ENCODE results near the gene ATP6V0C.
A peak's percentile ranks its signal among the peaks of the same experiment; 100 is the strongest.

The ATP6V0C gene

DNA sequence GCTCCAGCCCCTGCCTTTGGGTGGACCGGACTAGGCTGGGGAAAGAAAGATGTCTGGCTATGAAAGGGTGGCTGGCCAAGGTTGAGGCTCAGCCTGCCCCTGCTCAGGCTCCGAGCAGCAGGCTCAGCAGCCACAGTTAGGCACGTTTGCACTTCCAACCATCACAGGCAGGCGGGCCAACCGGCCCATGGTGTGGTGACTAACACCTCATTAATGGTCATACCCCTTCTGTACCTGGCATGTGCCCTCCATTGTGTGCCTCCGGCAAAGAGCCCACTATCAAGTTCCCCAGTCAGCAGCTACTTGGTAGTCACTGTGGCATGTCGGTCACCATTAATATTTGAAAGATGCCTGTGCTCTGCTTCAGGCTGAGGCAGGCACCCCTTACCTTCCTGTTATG, 32.1 kb upstream of the ATP6V0C start:
- no peaks in the 10 kb centered on the region for H3K27me3 ChIP-seq (ENCODE audit: insufficient read depth, low read length)

DNA sequence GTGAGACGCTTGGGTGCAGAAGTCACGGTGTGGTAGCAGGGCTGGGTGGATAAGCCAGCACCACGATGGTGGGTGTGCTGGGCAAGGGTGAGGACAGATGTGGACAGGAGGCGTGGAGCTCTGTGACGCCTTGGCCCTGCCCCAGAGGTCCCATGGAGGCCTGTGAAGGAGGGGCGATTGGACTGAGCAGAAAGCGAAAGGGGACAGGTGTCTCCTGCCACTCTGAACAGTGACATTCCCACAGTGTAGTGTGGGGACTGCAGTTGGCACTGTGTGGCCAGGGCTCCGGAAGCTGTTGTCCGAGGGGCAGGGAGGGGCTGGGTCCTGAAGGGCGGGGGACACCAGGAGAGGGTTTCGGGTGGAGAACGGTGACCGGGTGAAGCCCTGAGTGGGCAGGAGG, 31.5 kb upstream of the ATP6V0C start:
- H2BK5ac ChIP-seq (ENCODE audit: low read depth, low read length, poor library complexity): no peak overlapping the region
- no peak overlapping the region for H4K8ac ChIP-seq (ENCODE audit: low read depth, low read length)
- H3K9me3 ChIP-seq (ENCODE audit: insufficient read depth, low read depth, low read length): peaks cover 2% of the 10 kb centered on the region
- no peak overlapping the region for H3K14ac ChIP-seq (ENCODE audit: low read length)
- H3K79me1 ChIP-seq (ENCODE audit: low read length): no peaks in the 10 kb centered on the region
- no peak overlapping the region for H3K27ac ChIP-seq (ENCODE audit: low read depth, low read length)
- no peak overlapping the region for H2AFZ ChIP-seq (ENCODE audit: insufficient read depth, low read length, poor library complexity)
- DNase-seq: no peak
- H3K9ac ChIP-seq (ENCODE audit: low read length): no peak overlapping the region
- no peak overlapping the region for H3K18ac ChIP-seq (ENCODE audit: low read length)
- H4K12ac ChIP-seq (ENCODE audit: low read depth, low read length): no peak overlapping the region
- no peaks in the 10 kb centered on the region for H3K27me3 ChIP-seq (ENCODE audit: insufficient read depth, low read length)
- no peak overlapping the region for H2AK5ac ChIP-seq (ENCODE audit: low read length)
- H2BK12ac ChIP-seq (ENCODE audit: low read length): no peak overlapping the region
- no peak overlapping the region for H4K91ac ChIP-seq (ENCODE audit: low read depth, low read length)
- no peak overlapping the region for H3K4ac ChIP-seq (ENCODE audit: low read depth, low read length)
- no peak overlapping the region for H3K4me3 ChIP-seq (ENCODE audit: low read depth, low read length)
- H2BK120ac ChIP-seq (ENCODE audit: insufficient read depth, low read length, poor library complexity): no peak overlapping the region
- no peaks in the 10 kb centered on the region for H3K79me2 ChIP-seq (ENCODE audit: control insufficient read depth, insufficient read depth, low read length, poor library complexity)
- H3K36me3 ChIP-seq (ENCODE audit: control insufficient read depth in 1 of 2, insufficient read depth in 2 of 2, low read length in 2 of 2): no peaks in the 10 kb centered on the region
- H3K4me1 ChIP-seq (ENCODE audit: control insufficient read depth in 1 of 2, insufficient read depth in 2 of 2, low read length in 2 of 2): no peaks in the 10 kb centered on the region
- H3K23ac ChIP-seq (ENCODE audit: low read length): no peak overlapping the region
- no CpG with 5 or more reads among the region's 13 CpGs for WGBS (ENCODE audit: extremely low coverage, insufficient coverage, insufficient read length)
- no peak overlapping the region for H3K4me2 ChIP-seq (ENCODE audit: low read length)

More for the DNA sequence above, 32.1 kb upstream of the ATP6V0C start:
- Histone ChIP-seq H3K9me3 (ENCODE audit: insufficient read depth, low read depth, low read length) (peaks cover 2% of the 10 kb centered on the region), H2AK5ac (ENCODE audit: low read length) (no peak overlapping the region), H4K91ac (ENCODE audit: low read depth, low read length) (no peak overlapping the region), H3K36me3 (ENCODE audit: control insufficient read depth in 1 of 2, insufficient read depth in 2 of 2, low read length in 2 of 2) (no peaks in the 10 kb centered on the region), H2BK12ac (ENCODE audit: low read length) (no peak overlapping the region), H3K4ac (ENCODE audit: low read depth, low read length) (no peak overlapping the region), H3K4me2 (ENCODE audit: low read length) (no peak overlapping the region), H2BK5ac (ENCODE audit: low read depth, low read length, poor library complexity) (no peak overlapping the region), H3K4me3 (ENCODE audit: low read depth, low read length) (no peak overlapping the region), H3K79me2 (ENCODE audit: control insufficient read depth, insufficient read depth, low read length, poor library complexity) (no peaks in the 10 kb centered on the region), H3K27ac (ENCODE audit: low read depth, low read length) (no peak overlapping the region), H3K9ac (ENCODE audit: low read length) (no peak overlapping the region), H4K8ac (ENCODE audit: low read depth, low read length) (no peak overlapping the region), H2AFZ (ENCODE audit: insufficient read depth, low read length, poor library complexity) (no peak overlapping the region), H3K18ac (ENCODE audit: low read length) (no peak overlapping the region), H4K12ac (ENCODE audit: low read depth, low read length) (no peak overlapping the region), H2BK120ac (ENCODE audit: insufficient read depth, low read length, poor library complexity) (no peak overlapping the region), H3K4me1 (ENCODE audit: control insufficient read depth in 1 of 2, insufficient read depth in 2 of 2, low read length in 2 of 2) (no peaks in the 10 kb centered on the region), H3K14ac (ENCODE audit: low read length) (no peak overlapping the region), H3K79me1 (ENCODE audit: low read length) (no peaks in the 10 kb centered on the region), H3K23ac (ENCODE audit: low read length) (no peak overlapping the region)
- DNase-seq: peak in 1 of 2 donors; percentile 73
- no CpG with 5 or more reads among the region's 7 CpGs for WGBS (ENCODE audit: extremely low coverage, insufficient coverage, insufficient read length)

DNA sequence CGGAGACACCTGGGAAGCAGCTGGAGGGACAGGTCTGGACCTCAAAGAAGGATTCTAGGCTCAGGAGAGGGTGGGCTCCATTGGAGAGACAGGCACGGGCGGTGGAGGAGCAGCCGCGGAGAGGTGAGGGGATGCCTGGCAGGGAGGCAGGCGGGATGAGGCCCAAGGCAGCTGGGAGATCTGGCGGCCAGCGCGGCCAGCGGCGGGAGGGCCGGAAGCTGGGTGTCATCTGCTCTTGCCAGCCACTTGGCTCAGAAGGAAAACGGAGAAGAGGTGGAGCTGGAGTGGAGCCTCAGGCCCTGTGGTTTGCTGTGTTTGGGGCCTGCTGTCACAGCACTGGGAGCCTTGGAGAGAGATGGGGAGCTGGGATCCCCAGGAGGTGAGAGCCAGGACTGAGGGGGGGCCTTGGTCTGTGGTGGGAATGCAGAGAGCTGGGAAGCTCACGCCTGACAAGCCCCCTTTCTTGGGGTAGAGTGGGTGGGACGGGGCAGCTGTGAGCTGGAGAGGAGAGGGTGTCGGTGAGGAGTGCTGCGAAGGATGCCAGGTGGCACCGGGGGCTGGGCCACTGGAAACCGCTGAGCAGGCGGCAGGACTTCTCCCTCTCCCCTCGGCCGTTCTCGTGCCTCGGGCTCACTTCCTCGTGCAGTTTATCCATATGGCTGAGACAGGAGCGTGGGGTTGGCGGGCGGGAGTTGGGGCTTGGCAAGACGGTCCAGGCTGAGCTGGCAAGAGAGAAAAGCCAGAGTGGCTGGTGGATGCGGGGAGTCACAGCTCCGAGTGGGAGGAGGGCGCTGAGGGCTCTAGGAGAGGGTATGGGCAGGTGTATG, 30.8 kb upstream of the ATP6V0C start:
- Histone ChIP-seq H4K8ac (ENCODE audit: low read depth, low read length) (no peak overlapping the region), H3K4ac (ENCODE audit: low read depth, low read length) (no peak overlapping the region), H2AK5ac (ENCODE audit: low read length) (no peak overlapping the region), H3K4me2 (ENCODE audit: low read length) (no peak overlapping the region), H4K12ac (ENCODE audit: low read depth, low read length) (no peak overlapping the region), H3K27me3 (ENCODE audit: insufficient read depth, low read length) (no peaks in the 10 kb centered on the region), H3K27ac (ENCODE audit: low read depth, low read length) (no peak overlapping the region), H3K9ac (ENCODE audit: low read length) (no peak overlapping the region), H3K9me3 (ENCODE audit: insufficient read depth, low read depth, low read length) (peaks cover 2% of the 10 kb centered on the region), H3K14ac (ENCODE audit: low read length) (no peak overlapping the region), H3K36me3 (ENCODE audit: control insufficient read depth in 1 of 2, insufficient read depth in 2 of 2, low read length in 2 of 2) (no peaks in the 10 kb centered on the region), H4K91ac (ENCODE audit: low read depth, low read length) (no peak overlapping the region), H2AFZ (ENCODE audit: insufficient read depth, low read length, poor library complexity) (no peak overlapping the region), H3K23ac (ENCODE audit: low read length) (no peak overlapping the region), H2BK12ac (ENCODE audit: low read length) (no peak overlapping the region), H3K4me1 (ENCODE audit: control insufficient read depth in 1 of 2, insufficient read depth in 2 of 2, low read length in 2 of 2) (peaks cover 3% of the 10 kb centered on the region in 2 experiments), H3K18ac (ENCODE audit: low read length) (no peak overlapping the region), H2BK5ac (ENCODE audit: low read depth, low read length, poor library complexity) (no peak overlapping the region), H2BK120ac (ENCODE audit: insufficient read depth, low read length, poor library complexity) (no peak overlapping the region), H3K79me1 (ENCODE audit: low read length) (no peaks in the 10 kb centered on the region), H3K79me2 (ENCODE audit: control insufficient read depth, insufficient read depth, low read length, poor library complexity) (no peaks in the 10 kb centered on the region), H3K4me3 (ENCODE audit: low read depth, low read length) (no peak overlapping the region)
- WGBS (ENCODE audit: extremely low coverage, insufficient coverage, insufficient read length): no CpG with 5 or more reads among the region's 32 CpGs
- DNase-seq: no peak

DNA sequence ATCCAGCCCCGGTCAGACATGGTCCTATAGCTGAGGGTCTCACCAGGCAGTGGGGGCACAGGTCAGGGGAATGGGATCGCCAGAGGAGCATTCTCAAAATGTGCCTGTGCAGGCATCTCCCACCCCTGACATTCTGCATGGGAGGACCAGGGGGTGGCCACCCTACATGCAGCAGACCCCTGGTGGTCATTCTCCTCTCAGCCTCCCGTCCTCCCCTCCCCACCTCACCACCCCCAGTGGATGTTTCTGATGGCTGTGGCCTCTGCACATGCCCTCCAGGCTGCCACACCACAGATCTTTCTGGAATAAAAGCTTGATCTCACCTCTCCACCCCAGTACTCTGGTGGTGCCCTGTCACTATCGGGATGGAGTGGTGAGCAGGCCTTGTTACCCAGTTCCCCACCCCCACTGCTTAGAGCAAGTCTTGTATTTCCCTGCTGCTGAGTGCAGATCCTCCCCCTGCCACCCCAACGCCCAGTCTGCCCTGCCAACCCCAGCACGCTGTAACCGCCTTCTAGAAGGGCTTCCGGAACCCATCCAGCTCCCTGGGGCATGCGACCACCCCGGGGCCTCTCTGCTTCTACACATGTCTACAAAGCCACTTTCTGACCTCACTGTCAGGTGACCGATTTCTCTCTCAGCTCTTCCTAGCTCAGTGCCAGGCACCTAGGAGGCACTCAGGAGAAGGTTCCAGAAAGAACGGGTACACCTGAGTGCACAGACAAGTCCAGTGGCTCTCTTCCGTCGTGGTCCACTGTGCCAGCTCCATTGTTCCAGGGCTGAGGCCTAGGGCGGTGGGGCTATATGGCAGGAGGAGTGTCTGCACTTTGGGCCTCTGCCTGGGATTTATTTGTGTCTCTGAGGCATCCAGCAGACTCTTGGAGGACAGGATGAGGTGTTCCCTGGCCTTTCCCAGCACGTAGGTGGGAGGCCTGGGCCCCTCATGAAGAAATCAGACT, 29.5 kb upstream of the ATP6V0C start:
- Histone ChIP-seq H2BK5ac (ENCODE audit: low read depth, low read length, poor library complexity) (no peak overlapping the region), H3K4me1 (ENCODE audit: control insufficient read depth in 1 of 2, insufficient read depth in 2 of 2, low read length in 2 of 2) (peaks cover 4 to 5% of the 10 kb centered on the region in 2 experiments), H2AK5ac (ENCODE audit: low read length) (no peak overlapping the region), H3K79me2 (ENCODE audit: control insufficient read depth, insufficient read depth, low read length, poor library complexity) (no peaks in the 10 kb centered on the region), H3K4me2 (ENCODE audit: low read length) (no peak overlapping the region), H3K4ac (ENCODE audit: low read depth, low read length) (no peak overlapping the region), H4K91ac (ENCODE audit: low read depth, low read length) (no peak overlapping the region), H3K36me3 (ENCODE audit: control insufficient read depth in 1 of 2, insufficient read depth in 2 of 2, low read length in 2 of 2) (no peaks in the 10 kb centered on the region), H3K14ac (ENCODE audit: low read length) (no peak overlapping the region), H4K12ac (ENCODE audit: low read depth, low read length) (no peak overlapping the region), H2BK12ac (ENCODE audit: low read length) (no peak overlapping the region), H3K27me3 (ENCODE audit: insufficient read depth, low read length) (no peaks in the 10 kb centered on the region), H4K8ac (ENCODE audit: low read depth, low read length) (no peak overlapping the region), H3K9ac (ENCODE audit: low read length) (no peak overlapping the region), H3K18ac (ENCODE audit: low read length) (no peak overlapping the region), H2AFZ (ENCODE audit: insufficient read depth, low read length, poor library complexity) (no peak overlapping the region), H2BK120ac (ENCODE audit: insufficient read depth, low read length, poor library complexity) (no peak overlapping the region), H3K9me3 (ENCODE audit: insufficient read depth, low read depth, low read length) (peaks cover 2% of the 10 kb centered on the region), H3K23ac (ENCODE audit: low read length) (no peak overlapping the region), H3K79me1 (ENCODE audit: low read length) (no peaks in the 10 kb centered on the region), H3K4me3 (ENCODE audit: low read depth, low read length) (no peak overlapping the region), H3K27ac (ENCODE audit: low read depth, low read length) (no peak overlapping the region)
- no peak for DNase-seq
- WGBS (ENCODE audit: extremely low coverage, insufficient coverage, insufficient read length): no CpG with 5 or more reads among the region's 16 CpGs

Measured in trophoblast cell (in vitro differentiated cells and primary cell).